ENCODE results near the gene MKLN1.
A peak's percentile ranks its signal among the peaks of the same experiment; 100 is the strongest.
"Not testable (repeated sequence)": the region's sequence is repeated elsewhere in the genome, so short reads cannot be mapped to it uniquely, and the experiment has no call there.

MKLN1 gene

GRCh38 chr7:131330299-131330698 is 2.6 kb downstream of the MKLN1 start:
- H3K36me3 ChIP-seq (ENCODE audit: insufficient read depth, low read length), result peaks cover 18% of the 10 kb centered on the region
- H3K79me2 ChIP-seq (ENCODE audit: insufficient read depth, low read length), result peaks cover 75% of the 10 kb centered on the region
- peak overlapping the region; percentile 84; the same call in 1 of the 2 replicates for H3K9ac ChIP-seq (ENCODE audit: low read length)
- no peaks in the 10 kb centered on the region for H3K27me3 ChIP-seq (ENCODE audit: insufficient read depth, low read length)
- H3K4me3 ChIP-seq (ENCODE audit: low read depth, low read length, poor library complexity, severe bottlenecking), result peak overlapping the region; percentile 80
- no peaks in the 10 kb centered on the region for H4K20me1 ChIP-seq (ENCODE audit: insufficient read depth, low read length)
- peaks cover 7% of the 10 kb centered on the region for H3K9me3 ChIP-seq (ENCODE audit: low read length)
- H3F3A ChIP-seq (ENCODE audit: insufficient read depth, low read length), result no peaks in the 10 kb centered on the region
- H3K4me2 ChIP-seq (ENCODE audit: low read length), result peak overlapping the region; percentile 87
- H3K27ac ChIP-seq (ENCODE audit: low read depth, low read length, poor library complexity, severe bottlenecking), result peak overlapping the region; percentile 65
- peaks cover 34% of the 10 kb centered on the region for H3K4me1 ChIP-seq (ENCODE audit: insufficient read depth, low read length, severe bottlenecking)
- H3K9me2 ChIP-seq (ENCODE audit: low read depth, low read length), result no peaks in the 10 kb centered on the region
- H2AFZ ChIP-seq (ENCODE audit: low read length), result no peak overlapping the region
- TF ChIP-seq CTCF (IDR thresholded peaks at IDR 0.05; ENCODE audit: low read length) (no peak), EZH2 (IDR thresholded peaks at IDR 0.05; ENCODE audit: borderline replicate concordance, low read length) (no peak)

GRCh38 chr7:131331806-131332205 is 4.1 kb downstream of the MKLN1 start:
- no peak for TF ChIP-seq EZH2 (IDR thresholded peaks at IDR 0.05; ENCODE audit: borderline replicate concordance, low read length)
- no peak for TF ChIP-seq CTCF (IDR thresholded peaks at IDR 0.05; ENCODE audit: low read length)
- H3K9ac ChIP-seq (ENCODE audit: low read length), result no peak overlapping the region
- H3K36me3 ChIP-seq (ENCODE audit: insufficient read depth, low read length), result peaks cover 18% of the 10 kb centered on the region
- no peak overlapping the region for H3K27ac ChIP-seq (ENCODE audit: low read depth, low read length, poor library complexity, severe bottlenecking)
- H2AFZ ChIP-seq (ENCODE audit: low read length), result no peak overlapping the region
- H4K20me1 ChIP-seq (ENCODE audit: insufficient read depth, low read length), result no peaks in the 10 kb centered on the region
- H3F3A ChIP-seq (ENCODE audit: insufficient read depth, low read length), result no peaks in the 10 kb centered on the region
- no peaks in the 10 kb centered on the region for H3K27me3 ChIP-seq (ENCODE audit: insufficient read depth, low read length)
- H3K4me3 ChIP-seq (ENCODE audit: low read depth, low read length, poor library complexity, severe bottlenecking), result no peak overlapping the region
- peaks cover 90% of the 10 kb centered on the region for H3K79me2 ChIP-seq (ENCODE audit: insufficient read depth, low read length)
- no peak overlapping the region for H3K4me2 ChIP-seq (ENCODE audit: low read length)
- no peaks in the 10 kb centered on the region for H3K9me2 ChIP-seq (ENCODE audit: low read depth, low read length)
- H3K9me3 ChIP-seq (ENCODE audit: low read length), result peaks cover 17% of the 10 kb centered on the region
- peaks cover 25% of the 10 kb centered on the region for H3K4me1 ChIP-seq (ENCODE audit: insufficient read depth, low read length, severe bottlenecking)

- H2AFZ ChIP-seq (ENCODE audit: low read length); H3K9ac ChIP-seq (ENCODE audit: low read length); H4K20me1 ChIP-seq (ENCODE audit: insufficient read depth, low read length); H3K27ac ChIP-seq (ENCODE audit: low read depth, low read length, poor library complexity, severe bottlenecking); H3K9me2 ChIP-seq (ENCODE audit: low read depth, low read length); H3F3A ChIP-seq (ENCODE audit: insufficient read depth, low read length); H3K4me2 ChIP-seq (ENCODE audit: low read length); H3K27me3 ChIP-seq (ENCODE audit: insufficient read depth, low read length); H3K4me3 ChIP-seq (ENCODE audit: low read depth, low read length, poor library complexity, severe bottlenecking): not testable (repeated sequence)
- Histone ChIP-seq H3K36me3 (ENCODE audit: insufficient read depth, low read length) (peaks cover 18% of the 10 kb centered on the region), H3K9me3 (ENCODE audit: low read length) (peaks cover 22% of the 10 kb centered on the region), H3K79me2 (ENCODE audit: insufficient read depth, low read length) (peaks cover 100% of the 10 kb centered on the region), H3K4me1 (ENCODE audit: insufficient read depth, low read length, severe bottlenecking) (peaks cover 19% of the 10 kb centered on the region)
These were observed 5.1 kb downstream of the MKLN1 start for GRCh38 chr7:131332729-131333128.

GRCh38 chr7:131335639-131336381 is 8.1 kb downstream of the MKLN1 start:
- peaks cover 34% of the 10 kb centered on the region for H3K9me3 ChIP-seq (ENCODE audit: low read length)
- H3K4me2 ChIP-seq (ENCODE audit: low read length), result no peak overlapping the region
- H3K27ac ChIP-seq (ENCODE audit: low read depth, low read length, poor library complexity, severe bottlenecking), result no peak overlapping the region
- H3K9ac ChIP-seq (ENCODE audit: low read length), result no peak overlapping the region
- no peak overlapping the region for H2AFZ ChIP-seq (ENCODE audit: low read length)
- H3K4me3 ChIP-seq (ENCODE audit: low read depth, low read length, poor library complexity, severe bottlenecking), result no peak overlapping the region
- H3K36me3 ChIP-seq (ENCODE audit: insufficient read depth, low read length), result peaks cover 34% of the 10 kb centered on the region
- TF ChIP-seq CTCF (IDR thresholded peaks at IDR 0.05; ENCODE audit: low read length), result no peak
- TF ChIP-seq EZH2 (IDR thresholded peaks at IDR 0.05; ENCODE audit: borderline replicate concordance, low read length), result no peak
- no peaks in the 10 kb centered on the region for H3K27me3 ChIP-seq (ENCODE audit: insufficient read depth, low read length)
- H3K79me2 ChIP-seq (ENCODE audit: insufficient read depth, low read length), result peaks cover 99% of the 10 kb centered on the region
- H3K4me1 ChIP-seq (ENCODE audit: insufficient read depth, low read length, severe bottlenecking), result no peaks in the 10 kb centered on the region
- H3F3A ChIP-seq (ENCODE audit: insufficient read depth, low read length), result no peaks in the 10 kb centered on the region
- H4K20me1 ChIP-seq (ENCODE audit: insufficient read depth, low read length), result no peaks in the 10 kb centered on the region
- H3K9me2 ChIP-seq (ENCODE audit: low read depth, low read length), result no peaks in the 10 kb centered on the region

All from OCI-LY1 (cell line).